HG03064 (cell line): ENCODE results near the gene CCDC9.
"Not testable (repeated sequence)": the region's sequence is repeated elsewhere in the genome, so short reads cannot be mapped to it uniquely, and the experiment has no call there.

Experiments used
- ATAC-seq: cut with Tn5 transposase; IDR thresholded peaks from one replicate; pipeline ENCODE4 v1.9.1; 2021; ENCODE audit warnings: low read depth; ENCODE audit not compliant: unreplicated experiment

CCDC9 gene

DNA sequence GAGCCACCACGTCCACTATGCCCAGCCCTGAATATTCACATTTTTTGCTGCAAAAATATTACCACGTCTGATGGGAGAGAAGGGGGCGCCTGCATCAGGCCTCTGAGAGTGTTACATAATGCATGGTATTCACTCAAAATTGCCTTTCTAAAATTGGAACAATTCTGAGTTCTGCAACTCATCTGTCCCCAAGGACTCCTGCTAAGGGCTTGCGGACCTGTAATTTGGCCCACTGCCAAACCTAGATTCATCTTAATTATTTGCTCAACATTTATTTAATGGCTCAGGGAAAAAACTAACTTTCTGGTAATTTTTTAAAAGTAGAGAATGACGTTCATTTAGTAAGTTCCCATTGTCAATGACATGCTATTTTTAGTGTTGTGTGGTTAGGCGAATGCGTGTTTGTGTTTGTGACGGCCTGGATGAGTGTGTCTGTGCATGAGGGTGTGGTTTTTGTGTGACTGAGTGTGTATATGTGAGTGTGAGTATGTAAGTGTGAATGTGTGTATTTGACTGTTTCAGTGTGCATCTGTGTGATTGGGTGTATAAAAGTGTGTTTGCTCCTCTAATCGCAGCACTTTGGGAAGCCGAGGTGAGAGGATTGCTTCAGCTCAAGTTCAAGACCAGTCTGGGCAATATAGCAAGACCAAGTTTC, 27.2 kb downstream of the CCDC9 start:
- no peak for ATAC-seq

DNA sequence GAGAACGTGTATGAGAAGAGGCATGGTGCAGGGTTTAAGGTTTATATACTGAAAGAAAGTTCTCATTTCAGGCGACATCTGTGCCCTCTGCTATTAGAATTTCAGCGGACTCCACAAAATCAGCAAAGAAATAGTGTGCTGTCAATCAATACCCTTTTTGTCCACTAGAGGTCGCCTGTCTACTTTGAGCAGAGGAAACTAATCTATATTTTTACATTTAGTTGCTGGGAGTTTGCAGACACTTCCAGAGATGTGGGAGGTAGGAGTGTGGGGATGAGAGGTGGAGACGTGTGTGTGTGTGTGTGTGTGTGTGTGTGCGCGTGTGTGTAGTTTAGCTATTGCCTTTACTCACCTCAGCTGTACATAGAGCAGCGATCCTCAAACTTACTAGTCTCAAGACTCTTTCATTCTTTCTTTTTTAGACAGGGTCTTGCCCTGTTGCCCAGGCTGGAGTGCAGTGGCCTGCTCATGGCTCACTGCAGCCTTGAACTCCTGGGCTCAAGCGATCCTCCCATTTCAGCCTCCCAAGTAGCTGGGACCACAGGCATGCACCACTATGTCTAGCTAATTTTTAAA, 28.1 kb downstream of the CCDC9 start:
- no peak for ATAC-seq

- no peak for ATAC-seq
These were observed 39.7 kb downstream of the CCDC9 start for GRCh38 chr19:47296036-47296435.

GRCh38 chr19:47300867-47301266, 44.5 kb downstream of the CCDC9 start:
- ATAC-seq: not testable (repeated sequence)

DNA sequence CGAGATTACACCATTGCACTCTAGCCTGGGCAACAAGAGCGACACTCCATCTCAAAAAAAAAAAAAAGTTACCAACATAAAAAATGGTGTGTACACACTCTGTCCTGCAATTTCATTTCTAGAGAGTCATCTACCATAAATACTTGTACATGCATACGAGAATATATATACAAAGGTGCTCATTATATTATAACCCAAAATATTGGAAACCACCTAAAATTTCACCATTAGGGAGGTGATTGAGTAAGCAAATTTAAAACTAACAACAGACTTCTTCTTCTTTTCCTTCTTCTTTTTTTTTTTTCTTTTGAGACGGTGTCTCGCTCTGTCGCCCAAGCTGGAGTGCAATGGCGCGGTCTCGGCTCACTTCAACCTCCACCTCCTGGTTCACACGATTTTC, 45.9 kb downstream of the CCDC9 start:
- ATAC-seq: no peak

DNA sequence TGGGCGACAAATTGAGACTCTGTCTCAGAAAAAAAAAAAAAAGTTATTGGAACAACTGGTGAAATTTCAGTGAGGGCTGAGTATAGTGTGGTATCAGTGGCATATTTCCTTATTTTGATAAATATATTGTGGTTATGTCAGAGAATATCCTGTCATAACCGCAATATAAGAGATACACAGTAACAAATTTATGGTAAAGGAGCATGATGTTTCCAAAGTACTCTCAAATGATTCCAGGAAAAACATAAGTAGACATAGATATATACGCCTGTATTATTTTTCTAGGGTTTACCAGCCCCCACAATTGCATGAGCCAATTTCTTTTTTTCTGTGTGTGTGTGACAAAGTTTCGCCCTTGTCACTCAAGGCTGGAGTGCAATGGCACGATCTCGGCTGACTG, 47.6 kb downstream of the CCDC9 start:
- ATAC-seq: no peak

DNA sequence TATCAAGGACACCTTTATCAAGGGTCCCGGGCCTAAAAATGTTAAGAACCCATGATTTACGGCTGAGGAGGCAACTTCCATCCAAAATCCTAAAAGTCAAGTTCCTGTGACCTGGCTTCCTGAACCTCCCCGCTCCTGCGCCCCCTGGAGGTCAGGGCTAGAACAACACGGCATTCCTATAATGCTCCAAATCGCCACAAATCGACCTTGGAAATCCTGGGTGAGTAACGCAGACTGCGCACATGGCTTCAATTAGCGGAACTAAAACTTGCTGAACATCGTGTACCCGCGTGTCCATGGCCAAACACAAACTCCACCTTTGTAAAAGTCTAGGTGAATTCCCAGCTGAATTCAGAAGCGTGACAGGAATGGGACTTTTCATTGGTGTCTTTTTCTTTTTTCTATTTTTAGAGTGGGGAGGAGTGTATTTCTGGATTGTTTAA, 49.0 kb downstream of the CCDC9 start:
- ATAC-seq: no peak

DNA sequence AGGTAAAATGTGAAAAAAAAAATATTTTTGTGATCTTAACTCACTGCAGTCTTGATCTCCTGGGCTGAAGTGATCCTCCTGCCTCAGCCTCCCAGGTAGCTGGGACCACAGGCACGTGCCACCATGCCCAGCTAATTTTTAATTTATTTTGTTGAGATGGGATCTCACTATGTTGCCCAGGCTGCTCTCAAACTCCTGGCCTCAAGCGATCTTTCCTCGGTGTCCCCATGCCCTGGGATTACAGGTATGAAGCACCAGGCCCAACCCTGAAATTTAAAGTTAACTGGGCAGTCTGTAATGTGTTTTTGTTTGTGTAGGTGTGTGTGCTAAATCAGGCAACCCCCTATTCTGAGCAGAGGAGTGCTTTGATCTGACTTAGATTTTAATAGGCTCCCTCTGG, 50.0 kb downstream of the CCDC9 start:
- no peak for ATAC-seq

DNA sequence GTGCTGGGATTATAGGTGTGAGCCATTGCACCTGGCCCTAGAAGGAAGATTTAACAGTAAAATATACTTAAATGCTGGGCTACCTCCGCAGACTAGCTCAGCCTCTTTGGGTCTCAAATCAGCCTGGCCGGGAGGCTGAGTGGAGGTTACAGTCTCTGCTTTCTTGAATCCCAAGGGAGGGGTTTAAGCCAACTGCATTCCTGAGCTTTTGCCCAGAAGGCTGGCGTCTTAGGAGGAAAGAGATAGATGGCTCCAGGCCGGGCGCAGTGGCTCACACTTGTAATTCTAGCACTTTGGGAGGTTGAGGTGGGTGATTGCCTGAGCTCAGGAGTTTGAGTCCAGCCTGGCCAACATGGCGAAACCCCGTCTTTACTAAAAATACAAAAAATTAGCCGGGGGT, 52.7 kb downstream of the CCDC9 start:
- ATAC-seq: no peak

GRCh38 chr19:47309608-47310007, 53.3 kb downstream of the CCDC9 start, which contains the start of gene C5AR1:
Gene C5AR1, plus strand, starts transcription at chr19:47309861. Its CDS starts 35 bp downstream, at chr19:47309896.
- ATAC-seq: no peak

DNA sequence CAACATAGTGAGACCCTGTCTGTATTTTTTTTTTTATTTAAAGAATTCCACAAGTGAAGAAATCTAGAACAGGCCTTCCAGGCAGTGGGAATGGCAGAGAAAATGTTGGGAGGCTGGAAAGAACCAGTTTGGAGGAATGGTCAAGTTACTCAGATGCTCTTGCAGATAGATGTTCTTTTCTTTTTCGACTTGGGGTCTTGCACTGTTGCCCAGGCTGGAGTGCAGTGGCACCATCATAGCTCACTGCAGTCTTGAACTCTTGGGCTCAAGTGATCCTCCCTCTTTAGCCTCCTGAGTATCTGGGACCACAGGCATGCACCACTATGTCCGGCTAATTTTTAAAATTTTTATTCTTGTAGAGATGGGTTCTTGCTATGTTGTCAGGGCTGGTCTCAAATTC, 54.0 kb downstream of the CCDC9 start:
- ATAC-seq: no peak

GRCh38 chr19:47310819-47311218, 54.5 kb downstream of the CCDC9 start:
- no peak for ATAC-seq

DNA sequence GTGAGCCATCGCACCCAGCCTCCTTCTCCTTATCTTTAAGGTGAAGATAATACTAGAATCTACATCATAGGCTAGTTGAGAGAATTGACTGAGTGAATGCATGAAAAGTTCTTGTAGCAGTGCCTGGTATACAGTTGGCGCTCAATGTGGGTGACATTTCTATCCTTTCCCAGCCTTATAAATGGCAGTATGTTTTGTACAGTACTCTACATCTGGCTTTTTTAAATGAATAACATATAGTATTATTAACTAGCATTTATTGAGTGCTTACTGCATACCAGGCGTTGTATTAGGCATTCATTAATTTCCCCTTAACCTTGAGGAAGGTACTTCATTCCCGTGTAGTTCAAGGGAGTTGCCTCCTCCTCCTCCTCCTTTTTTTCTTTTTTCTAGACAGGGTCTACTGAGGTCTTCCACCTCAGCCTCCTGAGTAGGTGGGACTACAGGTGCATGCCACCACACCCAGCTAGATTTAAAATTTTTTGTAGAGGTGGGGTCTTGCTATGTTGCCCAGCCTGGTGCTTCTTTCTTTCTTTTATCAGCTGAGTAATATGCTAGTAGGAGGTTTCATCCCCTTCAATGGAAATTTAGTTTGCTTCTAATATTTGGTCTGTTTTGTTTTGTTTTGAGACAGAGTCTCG, 56.2 kb downstream of the CCDC9 start:
- no peak for ATAC-seq

GRCh38 chr19:47313754-47314295, 57.5 kb downstream of the CCDC9 start:
- ATAC-seq: no peak

DNA sequence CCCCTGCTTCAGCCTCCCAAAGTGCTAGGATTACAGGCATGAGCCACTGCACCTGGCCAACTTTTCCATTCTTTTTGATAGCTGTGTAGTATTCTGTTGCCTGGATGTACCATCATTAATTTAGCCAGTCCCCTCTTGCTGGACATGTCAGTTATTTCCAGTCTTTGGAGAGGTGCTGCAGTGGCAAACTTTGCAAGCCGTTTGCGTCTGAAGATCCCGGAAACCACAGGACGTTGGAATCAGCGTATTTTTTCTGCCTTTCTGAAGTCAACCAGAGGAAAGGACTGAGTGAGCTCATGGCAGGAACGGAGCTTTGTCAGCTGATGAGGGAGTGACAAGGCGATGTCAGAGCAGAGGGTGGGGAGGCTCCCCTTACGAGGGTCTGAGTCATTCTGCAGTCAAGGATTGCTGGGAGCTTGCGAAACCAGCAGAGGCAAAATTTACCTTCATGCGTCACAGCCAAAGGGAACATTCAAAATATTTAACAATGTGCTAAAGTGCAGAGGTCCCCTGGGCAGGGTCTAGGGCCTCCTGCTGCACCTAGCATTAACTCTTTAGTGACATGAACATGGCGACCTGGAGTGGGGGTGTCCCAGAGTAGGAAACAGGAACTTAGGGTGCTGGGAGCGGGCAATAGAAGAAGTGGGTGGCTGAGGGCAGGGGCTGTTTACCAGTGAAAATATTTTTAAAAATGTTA, 58.9 kb downstream of the CCDC9 start:
- no peak for ATAC-seq

- no peak for ATAC-seq
These were observed 60.2 kb downstream of the CCDC9 start for GRCh38 chr19:47316513-47316912.

DNA sequence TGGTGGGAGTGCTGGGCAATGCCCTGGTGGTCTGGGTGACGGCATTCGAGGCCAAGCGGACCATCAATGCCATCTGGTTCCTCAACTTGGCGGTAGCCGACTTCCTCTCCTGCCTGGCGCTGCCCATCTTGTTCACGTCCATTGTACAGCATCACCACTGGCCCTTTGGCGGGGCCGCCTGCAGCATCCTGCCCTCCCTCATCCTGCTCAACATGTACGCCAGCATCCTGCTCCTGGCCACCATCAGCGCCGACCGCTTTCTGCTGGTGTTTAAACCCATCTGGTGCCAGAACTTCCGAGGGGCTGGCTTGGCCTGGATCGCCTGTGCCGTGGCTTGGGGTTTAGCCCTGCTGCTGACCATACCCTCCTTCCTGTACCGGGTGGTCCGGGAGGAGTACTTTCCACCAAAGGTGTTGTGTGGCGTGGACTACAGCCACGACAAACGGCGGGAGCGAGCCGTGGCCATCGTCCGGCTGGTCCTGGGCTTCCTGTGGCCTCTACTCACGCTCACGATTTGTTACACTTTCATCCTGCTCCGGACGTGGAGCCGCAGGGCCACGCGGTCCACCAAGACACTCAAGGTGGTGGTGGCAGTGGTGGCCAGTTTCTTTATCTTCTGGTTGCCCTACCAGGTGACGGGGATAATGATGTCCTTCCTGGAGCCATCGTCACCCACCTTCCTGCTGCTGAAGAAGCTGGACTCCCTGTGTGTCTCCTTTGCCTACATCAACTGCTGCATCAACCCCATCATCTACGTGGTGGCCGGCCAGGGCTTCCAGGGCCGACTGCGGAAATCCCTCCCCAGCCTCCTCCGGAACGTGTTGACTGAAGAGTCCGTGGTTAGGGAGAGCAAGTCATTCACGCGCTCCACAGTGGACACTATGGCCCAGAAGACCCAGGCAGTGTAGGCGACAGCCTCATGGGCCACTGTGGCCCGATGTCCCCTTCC, 63.9 kb downstream of the CCDC9 start:
- ATAC-seq: no peak
